ENCODE data around the gene CAPN15. TPM values are rescaled to one million over a fixed set of nuclear protein-coding genes. Genes with fewer than 3 reads are reported as not detected.

The CAPN15 gene
- total and polyA plus RNA-seq, 7 experiments from 2014 or later: 3.2 to 89.8 (median 52.8) TPM

GRCh38 chr16:557463-558297 lies 30.2 kb downstream of the CAPN15 start:
- no peak for ATAC-seq
- H3K9me3 Mint-ChIP-seq: peaks cover 0 to 3% (median 0%) of the 10 kb centered on the region in 11 donors

GRCh38 chr16:558298-559020 lies 30.9 kb downstream of the CAPN15 start:
- Histone ChIP-seq H3K4me1 (ENCODE audit: control insufficient read depth in 2 of 2, insufficient read depth in 2 of 2, low read length in 2 of 2) (no peaks in the 10 kb centered on the region), H3K27me3 (ENCODE audit: control insufficient read depth in 2 of 2, insufficient read depth in 2 of 2, low read length in 2 of 2) (no peaks in the 10 kb centered on the region), H3K4me3 (ENCODE audit: low read length) (no peak overlapping the region), H3K9me3 (ENCODE audit: control insufficient read depth in 2 of 3, low read length in 3 of 3) (no peaks in the 10 kb centered on the region), H3K36me3 (ENCODE audit: control insufficient read depth in 2 of 3, insufficient read depth in 3 of 3, low read length in 3 of 3) (peaks cover 0 to 7% (median 0%) of the 10 kb centered on the region in 3 experiments), H3K27ac (ENCODE audit: low read depth, low read length) (no peak overlapping the region)
- POLR2A ChIA-PET: no interaction called here
- DNase-seq: no peak
- no peak overlapping the region for H3K4me3 Mint-ChIP-seq
- H3K27ac Mint-ChIP-seq: no peak overlapping the region
- peaks cover 6 to 20% (median 9%) of the 10 kb centered on the region in 5 donors for H3K27me3 Mint-ChIP-seq
- peaks cover 0 to 3% (median 0%) of the 10 kb centered on the region in 11 donors for H3K9me3 Mint-ChIP-seq
- intact Hi-C loops (cut with micrococcal nuclease): no loop called here
- peaks cover 0 to 7% (median 3%) of the 10 kb centered on the region in 7 donors for H3K4me1 Mint-ChIP-seq
- CTCF ChIA-PET: no interaction called here
- ATAC-seq: no peak
- no peaks in the 10 kb centered on the region for H3K36me3 Mint-ChIP-seq

More at GRCh38 chr16:557463-558297, 30.2 kb downstream of the CAPN15 start:
- Histone ChIP-seq H3K27me3 (ENCODE audit: control insufficient read depth in 2 of 2, insufficient read depth in 2 of 2, low read length in 2 of 2) (no peaks in the 10 kb centered on the region), H3K36me3 (ENCODE audit: control insufficient read depth in 2 of 3, insufficient read depth in 3 of 3, low read length in 3 of 3) (peaks cover 0 to 7% (median 0%) of the 10 kb centered on the region in 3 experiments), H3K4me3 (ENCODE audit: low read length) (no peak overlapping the region), H3K9me3 (ENCODE audit: control insufficient read depth in 2 of 3, low read length in 3 of 3) (no peaks in the 10 kb centered on the region), H3K4me1 (ENCODE audit: control insufficient read depth in 2 of 2, insufficient read depth in 2 of 2, low read length in 2 of 2) (no peaks in the 10 kb centered on the region), H3K27ac (ENCODE audit: low read depth, low read length) (no peak overlapping the region)
- ChIA-PET POLR2A (no interaction called here), CTCF (no interaction called here)
- H3K27ac Mint-ChIP-seq: no peak overlapping the region
- intact Hi-C loops (cut with micrococcal nuclease): no loop called here
- H3K4me3 Mint-ChIP-seq: no peak overlapping the region
- H3K4me1 Mint-ChIP-seq: peaks cover 0 to 6% (median 3%) of the 10 kb centered on the region in 7 donors
- H3K36me3 Mint-ChIP-seq: no peaks in the 10 kb centered on the region
- DNase-seq: no peak
- H3K27me3 Mint-ChIP-seq: peaks cover 6 to 20% (median 9%) of the 10 kb centered on the region in 5 donors

GRCh38 chr16:559021-559380 lies 31.5 kb downstream of the CAPN15 start:
- Histone ChIP-seq H3K4me1 (ENCODE audit: control insufficient read depth in 2 of 2, insufficient read depth in 2 of 2, low read length in 2 of 2) (no peaks in the 10 kb centered on the region), H3K4me3 (ENCODE audit: low read length) (no peak overlapping the region), H3K27ac (ENCODE audit: low read depth, low read length) (no peak overlapping the region), H3K9me3 (ENCODE audit: control insufficient read depth in 2 of 3, low read length in 3 of 3) (no peaks in the 10 kb centered on the region), H3K36me3 (ENCODE audit: control insufficient read depth in 2 of 3, insufficient read depth in 3 of 3, low read length in 3 of 3) (peaks cover 0 to 2% (median 0%) of the 10 kb centered on the region in 3 experiments), H3K27me3 (ENCODE audit: control insufficient read depth in 2 of 2, insufficient read depth in 2 of 2, low read length in 2 of 2) (no peaks in the 10 kb centered on the region)
- peak overlapping the region in 1 of 10 donors; percentile 72 for H3K4me3 Mint-ChIP-seq
- H3K36me3 Mint-ChIP-seq: no peaks in the 10 kb centered on the region
- intact Hi-C loops (cut with micrococcal nuclease): no loop called here
- H3K27me3 Mint-ChIP-seq: peaks cover 6 to 20% (median 9%) of the 10 kb centered on the region in 5 donors
- peaks cover 0 to 7% (median 3%) of the 10 kb centered on the region in 7 donors for H3K4me1 Mint-ChIP-seq
- CTCF ChIA-PET: no interaction called here
- peaks cover 0 to 3% (median 0%) of the 10 kb centered on the region in 11 donors for H3K9me3 Mint-ChIP-seq
- POLR2A ChIA-PET: no interaction called here
- ATAC-seq: no peak
- no peak overlapping the region for H3K27ac Mint-ChIP-seq
- no peak for DNase-seq

- H3K4me3 Mint-ChIP-seq: peak overlapping the region in 2 of 10 donors; percentile 35 to 72
- H3K27ac ChIP-seq (ENCODE audit: low read depth, low read length): no peak overlapping the region
- no peaks in the 10 kb centered on the region for H3K36me3 ChIP-seq (ENCODE audit: control insufficient read depth in 2 of 3, insufficient read depth in 3 of 3, low read length in 3 of 3)
- H3K27ac Mint-ChIP-seq: no peak overlapping the region
- peaks cover 0 to 7% (median 3%) of the 10 kb centered on the region in 7 donors for H3K4me1 Mint-ChIP-seq
- H3K36me3 Mint-ChIP-seq: no peaks in the 10 kb centered on the region
- H3K27me3 ChIP-seq (ENCODE audit: control insufficient read depth in 2 of 2, insufficient read depth in 2 of 2, low read length in 2 of 2): no peaks in the 10 kb centered on the region
- intact Hi-C loops (cut with micrococcal nuclease): no loop called here
- no peak for ATAC-seq
- ChIA-PET POLR2A (no interaction called here), CTCF (no interaction called here)
- H3K9me3 Mint-ChIP-seq: peaks cover 0 to 3% (median 0%) of the 10 kb centered on the region in 11 donors
- H3K9me3 ChIP-seq (ENCODE audit: control insufficient read depth in 2 of 3, low read length in 3 of 3): no peaks in the 10 kb centered on the region
- peaks cover 6 to 20% (median 9%) of the 10 kb centered on the region in 5 donors for H3K27me3 Mint-ChIP-seq
- DNase-seq: no peak
- no peak overlapping the region for H3K4me3 ChIP-seq (ENCODE audit: low read length)
- no peaks in the 10 kb centered on the region for H3K4me1 ChIP-seq (ENCODE audit: control insufficient read depth in 2 of 2, insufficient read depth in 2 of 2, low read length in 2 of 2)
Measured at GRCh38 chr16:559411-560203, 32.1 kb downstream of the CAPN15 start.

- Histone ChIP-seq H3K27ac (ENCODE audit: low read depth, low read length) (no peak within 1 kb of the TSS), H3K36me3 (ENCODE audit: control insufficient read depth in 2 of 3, insufficient read depth in 3 of 3, low read length in 3 of 3) (no peaks in the 10 kb centered on the region), H3K4me3 (ENCODE audit: low read length) (no peak within 1 kb of the TSS), H3K9me3 (ENCODE audit: control insufficient read depth in 2 of 3, low read length in 3 of 3) (no peaks in the 10 kb centered on the region), H3K4me1 (ENCODE audit: control insufficient read depth in 2 of 2, insufficient read depth in 2 of 2, low read length in 2 of 2) (no peaks in the 10 kb centered on the region), H3K27me3 (ENCODE audit: control insufficient read depth in 2 of 2, insufficient read depth in 2 of 2, low read length in 2 of 2) (no peaks in the 10 kb centered on the region)
- peaks cover 6 to 20% (median 9%) of the 10 kb centered on the region in 5 donors for H3K27me3 Mint-ChIP-seq
- no peak within 1 kb of the TSS for H3K27ac Mint-ChIP-seq
- POLR2A ChIA-PET: no interaction called here
- H3K4me3 Mint-ChIP-seq: peak within 1 kb of the TSS in 2 of 10 donors; percentile 35 to 72
- intact Hi-C loops (cut with micrococcal nuclease): no loop called here
- CTCF ChIA-PET: no interaction called here
- H3K9me3 Mint-ChIP-seq: peaks cover 0 to 3% (median 0%) of the 10 kb centered on the region in 11 donors
- H3K36me3 Mint-ChIP-seq: no peaks in the 10 kb centered on the region
- no peak for ATAC-seq
- no peak for DNase-seq
- peaks cover 0 to 7% (median 3%) of the 10 kb centered on the region in 7 donors for H3K4me1 Mint-ChIP-seq
Measured at GRCh38 chr16:560204-560700, 32.7 kb downstream of the CAPN15 start, which contains the start of gene PRR35. TSS of gene PRR35 (plus strand) at chr16:560394. CDS start at chr16:563295, 2,901 bp downstream.

- H3K4me3 Mint-ChIP-seq: no peak overlapping the region
- CTCF ChIA-PET: no interaction called here
- no peaks in the 10 kb centered on the region for H3K9me3 ChIP-seq (ENCODE audit: control insufficient read depth in 2 of 3, low read length in 3 of 3)
- DNase-seq (no peak), ATAC-seq (no peak)
- intact Hi-C loops (cut with micrococcal nuclease): no loop called here
- H3K27ac Mint-ChIP-seq: no peak overlapping the region
- peaks cover 0 to 3% (median 0%) of the 10 kb centered on the region in 11 donors for H3K9me3 Mint-ChIP-seq
- POLR2A ChIA-PET: interaction anchor here (0.7 kb wide), 1 partner anchor 713 kb away, joined by 4 read pairs; no protein-coding TSS in a partner anchor
- H3K4me1 ChIP-seq (ENCODE audit: control insufficient read depth in 2 of 2, insufficient read depth in 2 of 2, low read length in 2 of 2): no peaks in the 10 kb centered on the region
- H3K36me3 Mint-ChIP-seq: no peaks in the 10 kb centered on the region
- no peak overlapping the region for H3K27ac ChIP-seq (ENCODE audit: low read depth, low read length)
- H3K4me3 ChIP-seq (ENCODE audit: low read length): no peak overlapping the region
- peaks cover 6 to 20% (median 9%) of the 10 kb centered on the region in 5 donors for H3K27me3 Mint-ChIP-seq
- no peaks in the 10 kb centered on the region for H3K27me3 ChIP-seq (ENCODE audit: control insufficient read depth in 2 of 2, insufficient read depth in 2 of 2, low read length in 2 of 2)
- no peaks in the 10 kb centered on the region for H3K36me3 ChIP-seq (ENCODE audit: control insufficient read depth in 2 of 3, insufficient read depth in 3 of 3, low read length in 3 of 3)
- peaks cover 0 to 7% (median 3%) of the 10 kb centered on the region in 7 donors for H3K4me1 Mint-ChIP-seq
Measured at GRCh38 chr16:560701-561412, 33.3 kb downstream of the CAPN15 start.

Data from naive thymus-derived CD4-positive, alpha-beta T cell (primary cell).